Central memory CD4-positive, alpha-beta T cell (primary cell): ENCODE data around the gene ALDH6A1.
A peak's percentile ranks its signal among the peaks of the same experiment; 100 is the strongest.
"Not testable (repeated sequence)": the region's sequence is repeated elsewhere in the genome, so short reads cannot be mapped to it uniquely, and the experiment has no call there.

ENCODE experiments used
- DNase-seq: peaks from one replicate; pipeline ENCODE4 v3.0.0; 2022
- total RNA-seq, 3 experiments: gene quantifications; one replicate each; lab custom pipeline; 2026; lab: John Stamatoyannopoulos, UW

The ALDH6A1 gene
- 6.3 to 42.6 (median 10.2) reads per million in 3 experiments for total RNA-seq

DNA sequence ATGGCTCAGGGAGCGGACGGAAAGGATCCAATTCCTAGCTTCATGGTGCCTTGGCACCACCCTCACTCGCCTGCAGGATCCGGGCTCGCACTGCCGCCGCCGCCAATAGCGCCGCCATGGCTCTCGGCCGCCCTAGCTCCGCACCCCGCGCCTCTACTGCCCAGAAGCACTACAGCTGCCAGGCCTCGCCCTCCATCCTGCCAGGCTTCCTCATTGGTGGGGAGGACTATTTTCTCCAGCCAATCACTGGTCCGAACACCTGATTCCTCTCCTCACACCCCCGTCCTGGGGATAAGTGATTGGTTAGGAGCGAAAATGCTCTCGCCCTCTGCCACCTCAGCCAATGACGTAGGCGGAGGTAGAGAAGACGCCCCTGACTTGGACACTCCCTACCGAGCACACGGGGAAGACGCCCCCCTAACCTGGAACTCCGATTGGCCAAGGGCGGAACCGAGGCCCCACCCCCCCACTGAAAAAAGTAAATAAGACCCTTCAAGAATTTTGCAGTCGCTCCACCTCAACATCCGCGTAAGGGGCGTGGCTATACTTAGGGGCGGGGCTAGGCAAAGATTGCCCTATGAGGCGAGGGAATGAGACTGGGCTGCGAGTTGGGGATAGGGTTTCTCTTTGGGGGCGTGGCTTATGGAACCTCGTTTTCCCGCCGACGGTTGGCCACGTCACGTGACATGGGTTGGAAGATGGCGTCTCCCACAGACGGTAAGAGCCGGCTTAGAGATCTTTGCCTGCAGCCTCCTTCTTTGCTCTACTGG lies at the start of gene ALDH6A1, which contains the start of gene LIN52:
Gene ALDH6A1, minus strand, starts transcription at position 177 of the 770 bp plus-strand sequence. Its CDS starts 59 bp downstream, at position 118.
Gene LIN52, plus strand, starts transcription at position 680 of the 770 bp plus-strand sequence. Its CDS starts 19 bp downstream, at position 699.
- peak; percentile 100 for DNase-seq

DNA sequence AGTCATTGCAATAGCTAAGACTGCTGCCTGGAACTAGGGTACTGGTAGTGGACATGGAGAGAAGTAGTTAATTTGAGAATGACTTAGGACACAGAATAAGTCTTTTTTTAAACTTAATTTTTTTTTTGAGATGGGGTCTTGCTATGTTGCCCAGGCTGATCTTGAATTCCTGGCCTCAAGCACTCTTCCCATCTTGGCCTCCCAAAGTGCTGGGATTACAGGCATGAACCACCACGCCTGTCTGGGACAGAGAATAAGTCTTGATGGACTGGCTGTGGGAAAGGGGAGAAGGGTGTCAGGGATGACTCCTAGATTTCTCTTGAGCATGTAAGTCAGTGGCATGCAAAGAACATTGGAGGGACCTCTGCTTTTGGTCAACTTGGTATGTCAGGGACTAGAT lies 43.4 kb upstream of the ALDH6A1 start:
- no peak for DNase-seq

DNA sequence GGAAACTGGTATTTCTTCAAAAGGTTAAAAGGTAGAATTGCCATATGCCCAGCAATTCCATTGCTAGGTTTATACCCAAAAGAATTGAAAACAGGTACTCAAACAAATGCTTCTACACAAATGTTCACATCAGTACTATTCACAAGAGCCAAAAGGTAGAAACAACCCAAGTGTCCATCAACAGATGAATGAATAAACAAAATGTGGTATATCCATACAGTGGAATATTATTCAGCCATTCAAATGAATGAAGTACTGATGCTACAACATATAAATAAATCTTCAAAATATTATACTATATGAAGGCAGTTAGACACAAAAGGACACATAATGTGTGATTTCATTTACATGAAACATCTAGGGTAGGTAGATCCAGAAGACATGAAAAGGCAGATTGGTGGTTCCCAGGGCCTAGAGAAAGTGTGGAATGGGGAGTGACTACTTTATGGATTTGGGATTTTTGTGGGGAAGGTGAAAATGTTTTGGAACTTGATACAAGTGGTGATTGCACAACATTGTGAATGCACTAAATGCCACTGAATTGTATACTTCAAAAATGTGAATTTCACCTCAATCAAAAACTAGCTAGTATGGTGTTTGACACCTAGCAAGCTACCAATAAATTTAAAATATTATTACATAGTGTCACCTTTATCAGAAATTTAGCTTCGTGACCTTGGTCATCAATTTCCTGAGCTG lies 42.2 kb upstream of the ALDH6A1 start:
- no peak for DNase-seq

DNA sequence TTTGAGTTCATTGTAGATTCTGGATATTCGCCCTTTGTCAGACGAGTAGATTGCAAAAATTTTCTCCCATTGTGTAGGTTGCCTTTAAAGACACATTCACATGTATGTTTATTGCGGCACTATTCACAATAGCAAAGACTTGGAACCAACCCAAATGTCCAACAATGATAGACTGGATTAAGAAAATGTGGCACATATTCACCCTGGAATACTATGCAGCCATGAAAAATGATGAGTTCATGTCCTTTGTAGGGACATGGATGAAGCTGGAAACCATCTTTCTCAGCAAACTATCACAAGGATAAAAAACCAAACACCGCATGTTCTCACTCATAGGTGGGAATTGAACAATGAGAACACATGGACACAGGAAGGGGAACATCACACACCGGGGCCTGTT lies 41.2 kb upstream of the ALDH6A1 start:
- not testable (repeated sequence) for DNase-seq

DNA sequence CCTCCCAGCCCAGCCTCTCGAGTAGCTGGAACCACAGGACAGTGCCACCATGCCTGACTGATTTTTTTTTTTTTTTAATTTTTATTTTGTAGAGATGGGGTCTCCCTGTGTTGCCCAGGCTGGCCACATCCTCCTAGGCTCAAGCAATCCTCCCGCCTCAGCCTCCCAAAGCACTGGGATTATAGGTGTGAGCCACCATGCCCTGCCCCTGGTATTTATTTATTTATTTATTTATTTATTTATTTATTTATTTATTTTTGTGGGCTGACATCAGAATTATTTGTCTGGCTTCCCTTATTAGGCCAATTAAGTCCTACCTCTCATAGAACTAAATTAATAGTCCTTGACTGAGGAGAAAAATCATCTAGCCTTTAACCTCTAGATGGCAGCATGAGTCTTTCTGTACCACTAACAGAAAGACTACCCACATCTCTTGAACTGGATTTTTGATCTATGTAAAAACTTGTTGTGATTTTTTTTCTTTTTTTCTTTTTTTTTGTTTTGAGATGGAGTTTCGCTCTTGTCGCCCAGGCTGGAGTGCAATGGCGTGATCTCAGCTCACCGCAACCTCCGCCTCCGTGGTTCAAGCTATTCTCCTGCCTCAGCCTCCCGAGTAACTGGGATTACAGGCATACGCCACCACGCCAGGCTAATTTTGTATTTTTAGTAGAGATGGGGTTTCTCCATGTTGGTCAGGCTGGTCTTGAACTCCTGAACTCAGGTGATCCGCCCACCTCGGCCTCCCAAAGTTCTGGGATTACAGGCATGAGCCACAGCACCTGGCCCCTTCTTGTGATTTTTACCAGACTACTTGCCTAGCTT lies 27.4 kb upstream of the ALDH6A1 start:
- DNase-seq, result peak; percentile 31

DNA sequence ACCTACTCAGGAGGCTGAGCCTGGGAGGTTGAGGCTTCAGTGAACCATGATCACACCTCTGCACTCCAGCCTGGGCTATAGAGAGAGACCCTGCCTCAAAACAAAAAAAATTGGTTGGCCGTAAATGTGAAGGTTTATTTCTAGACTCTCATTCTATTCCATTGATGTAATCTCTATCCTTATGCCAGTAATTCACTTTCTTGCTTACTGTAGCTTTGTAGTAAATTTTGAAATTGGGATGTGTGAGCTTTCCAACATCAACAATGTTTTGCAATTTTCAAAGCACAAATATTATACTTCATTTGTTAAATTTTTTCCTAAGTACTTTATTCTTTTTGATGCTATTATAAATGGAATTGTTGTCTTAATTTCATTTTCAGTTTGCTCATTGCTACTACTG lies 25.1 kb upstream of the ALDH6A1 start:
- no peak for DNase-seq

DNA sequence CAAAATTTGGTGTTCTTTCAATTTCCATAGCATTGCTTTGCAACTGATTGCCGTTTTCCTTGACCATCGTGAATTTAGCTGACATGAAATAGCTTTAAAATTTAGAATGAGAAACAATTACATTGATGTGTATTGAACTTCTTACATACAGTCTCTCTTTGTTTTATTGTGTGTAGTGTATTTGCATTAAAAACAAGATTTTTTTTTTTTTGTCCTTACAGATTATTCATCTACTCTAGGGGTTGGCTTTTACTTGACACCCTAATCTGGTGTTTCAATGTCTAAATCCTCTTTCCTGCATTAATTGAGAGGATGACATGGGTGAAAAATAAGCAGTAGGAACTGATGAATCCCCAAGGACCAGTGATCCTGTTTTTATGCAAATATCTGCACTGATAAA lies 21.1 kb upstream of the ALDH6A1 start:
- no peak for DNase-seq

DNA sequence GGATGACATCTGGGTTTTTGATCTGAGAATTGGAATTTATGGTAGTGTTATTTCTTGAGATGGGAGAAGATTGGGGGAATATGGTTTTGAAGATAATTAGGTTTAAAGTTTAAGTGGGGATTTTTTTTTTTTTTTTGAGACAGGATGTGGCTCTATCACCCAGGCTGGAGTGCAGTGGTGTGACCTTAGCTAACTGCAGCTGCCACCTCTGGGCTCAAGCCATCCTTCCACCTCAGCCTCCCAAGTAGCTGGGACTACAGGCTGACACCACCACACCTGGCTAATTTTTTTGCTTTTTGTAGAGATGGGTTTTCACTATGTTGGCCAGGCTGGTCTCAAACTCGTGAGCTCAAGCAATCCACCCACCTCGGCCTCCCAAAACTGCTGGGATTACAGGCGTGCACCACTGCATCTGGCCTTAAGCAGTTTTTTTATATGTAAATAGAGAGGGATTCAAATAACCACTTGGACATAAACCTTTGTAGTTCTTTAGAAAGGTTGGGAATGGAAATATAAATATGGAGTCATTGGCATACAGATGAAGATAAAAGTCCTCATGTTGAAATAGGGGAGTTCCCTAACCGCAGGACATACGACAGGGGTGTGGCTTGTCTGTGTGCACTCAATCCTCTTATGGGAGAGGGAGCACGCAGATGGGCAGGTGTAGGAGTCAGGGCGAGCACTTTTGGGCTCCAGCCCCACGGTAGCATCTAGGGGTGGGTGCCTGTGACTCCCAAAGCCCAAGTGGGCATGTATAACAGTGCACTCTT lies 5.2 kb upstream of the ALDH6A1 start:
- no peak for DNase-seq

DNA sequence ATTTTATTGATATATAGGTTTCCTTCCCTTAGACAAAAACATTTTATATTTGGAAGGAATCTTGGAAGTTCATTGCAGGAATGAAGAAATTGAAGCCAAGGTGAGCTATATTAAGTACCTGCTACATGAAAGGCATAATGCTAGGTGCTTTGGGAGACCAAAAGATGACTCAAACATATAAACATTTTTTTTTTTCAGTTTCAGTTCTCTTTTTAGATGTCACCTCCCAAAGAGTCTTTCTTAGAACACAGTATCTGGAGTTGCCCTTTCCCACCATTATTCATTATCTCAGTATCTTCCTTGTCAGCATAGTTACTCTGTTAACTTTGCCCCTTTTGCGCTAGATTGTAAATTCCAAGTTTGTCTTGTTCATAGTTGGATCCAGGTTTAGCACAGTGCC lies 1.6 kb upstream of the ALDH6A1 start:
- no peak for DNase-seq

DNA sequence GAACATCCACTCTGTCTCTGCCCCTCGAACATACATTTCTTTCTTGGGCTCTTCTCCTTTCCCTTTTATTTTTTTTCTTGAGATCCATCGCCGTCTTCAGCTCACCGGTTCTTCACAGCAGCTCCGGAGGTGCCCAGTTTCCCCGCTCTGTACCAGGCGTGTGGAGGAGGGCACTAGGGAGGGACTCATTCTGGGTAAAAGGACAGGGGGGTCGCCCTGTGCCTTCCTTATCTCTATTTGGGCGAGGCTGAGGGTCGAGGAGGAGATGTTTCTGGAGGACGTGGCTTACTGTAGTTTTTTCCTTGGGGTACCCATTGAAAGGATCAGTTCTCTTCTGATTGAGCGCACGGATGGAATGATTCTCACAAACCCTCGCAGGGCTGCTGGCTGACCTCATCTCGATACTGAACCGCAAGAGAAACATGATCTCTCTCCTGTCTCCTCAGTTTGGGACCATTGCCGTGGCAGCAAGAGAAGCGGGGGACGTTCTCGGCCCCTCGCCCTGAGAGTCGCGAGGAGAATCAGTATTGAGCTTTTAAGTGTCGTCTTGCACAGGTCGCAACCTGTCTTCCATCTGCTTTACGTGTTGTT lies 889 bp upstream of the ALDH6A1 start:
- DNase-seq, result peak; percentile 1

DNA sequence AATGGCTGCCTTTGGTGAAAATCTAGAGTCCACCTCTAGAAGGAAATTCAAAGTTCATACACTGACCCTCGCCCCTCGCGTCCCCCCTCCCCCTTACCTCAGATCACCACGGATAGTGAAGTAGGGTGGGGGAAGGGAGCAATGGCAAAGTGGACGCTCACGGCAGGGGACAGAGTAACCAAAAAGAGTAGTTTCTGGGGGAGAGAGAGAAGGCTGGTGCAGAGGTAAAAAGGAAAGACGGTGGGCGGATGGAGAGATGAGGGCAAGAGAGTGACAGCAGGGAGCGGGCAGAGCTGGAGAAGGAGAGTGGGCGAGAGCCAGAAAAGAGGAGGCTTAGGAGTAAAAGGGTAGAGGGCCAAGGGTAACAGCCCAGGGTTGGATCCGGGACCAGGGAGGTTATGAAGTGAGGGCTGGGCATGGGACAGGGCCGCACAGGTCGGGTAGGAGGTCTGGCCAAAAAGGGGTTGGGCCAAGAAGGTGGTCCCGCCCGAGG lies 423 bp downstream of the ALDH6A1 start:
- no peak for DNase-seq

DNA sequence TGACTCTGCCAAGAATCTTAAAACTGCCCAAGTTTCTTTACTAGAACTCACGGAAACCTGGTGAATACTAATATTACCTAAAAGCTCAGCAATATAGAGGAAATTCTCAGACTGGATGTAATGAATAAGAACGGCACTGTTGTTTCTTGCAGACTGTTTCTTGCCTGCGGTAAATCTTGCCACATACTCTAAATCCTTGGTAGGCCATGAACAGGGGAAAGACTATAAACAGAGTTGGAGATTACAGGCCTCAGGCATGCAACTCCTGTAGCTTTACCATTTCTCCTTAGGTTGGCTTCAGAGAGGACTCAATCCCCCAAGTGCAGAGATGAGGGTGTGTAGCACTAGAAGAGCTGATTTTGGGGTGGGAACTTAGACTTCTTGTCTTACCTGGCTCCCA lies 1.1 kb downstream of the ALDH6A1 start:
- DNase-seq, result no peak

DNA sequence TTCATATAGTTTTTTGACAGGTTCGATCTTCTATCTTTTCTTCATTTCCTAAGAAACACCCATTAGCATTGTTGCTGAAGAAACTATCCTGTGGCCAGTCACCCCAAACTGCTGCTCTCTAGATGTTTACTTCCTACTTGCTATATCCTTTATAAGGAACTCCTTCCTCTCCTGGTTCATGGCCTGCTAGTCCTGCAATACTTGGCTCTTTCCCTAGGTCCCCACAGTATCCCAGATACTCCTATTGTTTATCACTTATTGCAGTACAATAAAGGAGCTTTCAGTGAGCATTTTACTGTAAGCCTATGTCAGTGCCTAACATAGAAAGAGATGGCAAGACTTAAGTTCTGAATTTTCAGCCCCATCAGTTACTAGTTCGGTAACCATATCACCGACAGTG lies 2.8 kb downstream of the ALDH6A1 start:
- no peak for DNase-seq

DNA sequence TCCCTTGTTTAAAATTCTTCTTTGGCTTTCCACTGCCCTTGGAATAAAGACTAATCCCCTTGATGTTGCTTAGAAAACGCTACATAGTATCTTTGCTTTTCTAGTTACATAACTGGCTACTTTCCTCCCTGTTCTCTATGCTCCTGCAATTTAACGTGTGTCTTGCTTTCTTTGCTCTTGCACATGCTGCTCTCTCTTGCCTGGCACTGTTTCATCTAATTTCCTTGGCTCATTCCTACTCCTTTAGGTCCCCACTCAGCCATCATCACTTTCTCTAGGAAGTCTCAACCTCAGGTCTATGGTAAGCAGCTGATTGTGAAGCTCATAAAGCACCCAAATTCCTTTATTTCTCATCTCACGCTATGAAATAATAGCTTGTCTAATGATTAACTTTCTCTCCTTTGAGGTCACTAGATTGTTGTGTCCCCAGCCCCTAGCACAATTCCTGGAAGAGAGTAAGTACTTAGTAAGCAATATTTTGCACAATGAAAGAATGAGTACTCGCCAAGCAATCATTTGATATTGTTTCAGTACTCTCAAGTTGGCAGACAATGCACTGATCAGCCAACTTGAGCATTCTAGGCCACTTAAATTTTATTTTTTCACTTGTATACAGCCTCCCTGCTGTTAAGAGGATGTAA lies 3.3 kb downstream of the ALDH6A1 start:
- no peak for DNase-seq

DNA sequence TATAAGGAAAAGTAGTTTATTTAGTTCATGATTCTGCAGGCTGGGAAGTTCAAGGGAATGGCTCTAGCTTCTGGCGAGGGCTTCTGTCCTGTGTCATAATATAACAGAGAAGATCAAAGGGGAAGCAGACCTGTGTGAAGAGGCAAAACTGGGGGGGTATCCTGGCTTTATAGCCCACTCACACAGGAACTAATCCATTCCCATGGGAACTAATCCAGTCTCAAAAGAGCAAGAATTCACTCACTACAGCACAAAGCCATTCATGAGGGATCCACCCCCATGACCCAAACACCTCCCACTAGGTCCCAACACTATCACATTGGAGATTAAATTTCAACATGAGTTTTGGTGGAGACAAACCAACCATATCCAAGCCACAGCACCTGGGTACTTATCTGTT lies 6.9 kb downstream of the ALDH6A1 start:
- no peak for DNase-seq

DNA sequence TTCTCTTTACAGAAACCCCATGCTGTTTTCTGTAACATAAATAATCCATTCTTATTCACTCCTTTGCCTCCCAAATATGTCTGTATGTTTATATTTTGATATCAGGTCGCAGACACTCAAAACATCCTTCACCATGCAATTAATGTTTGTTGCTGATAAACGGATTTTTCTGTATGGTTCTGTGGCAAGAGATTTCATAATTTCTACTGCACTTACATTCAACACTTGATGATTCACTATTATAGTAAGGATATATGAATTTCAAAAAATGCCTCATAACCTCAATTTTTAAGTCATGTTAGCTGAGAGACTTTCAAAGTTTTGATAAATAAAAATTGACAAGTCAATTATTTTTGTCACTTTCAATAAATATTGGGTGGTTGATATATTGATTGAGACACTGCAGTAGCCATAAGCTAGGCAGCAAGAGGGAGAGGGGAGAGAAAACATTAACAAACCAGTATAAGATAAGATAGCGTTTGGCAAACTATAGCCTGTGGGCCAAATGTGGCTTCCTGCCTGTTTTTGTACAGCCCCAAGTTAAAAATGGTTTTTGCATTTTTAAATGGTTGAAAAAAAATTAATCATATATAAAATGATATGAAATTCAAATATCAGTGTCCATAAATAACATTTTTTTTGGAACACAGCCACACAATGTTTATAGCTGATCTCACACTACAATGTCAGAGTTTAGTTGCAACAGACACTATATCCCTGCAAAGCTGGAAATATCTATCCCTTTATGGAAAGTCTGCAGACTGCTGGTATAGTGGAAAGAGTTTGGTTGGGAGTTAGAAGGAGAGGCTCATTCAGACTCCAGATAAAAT lies 18.3 kb downstream of the ALDH6A1 start:
- no peak for DNase-seq

DNA sequence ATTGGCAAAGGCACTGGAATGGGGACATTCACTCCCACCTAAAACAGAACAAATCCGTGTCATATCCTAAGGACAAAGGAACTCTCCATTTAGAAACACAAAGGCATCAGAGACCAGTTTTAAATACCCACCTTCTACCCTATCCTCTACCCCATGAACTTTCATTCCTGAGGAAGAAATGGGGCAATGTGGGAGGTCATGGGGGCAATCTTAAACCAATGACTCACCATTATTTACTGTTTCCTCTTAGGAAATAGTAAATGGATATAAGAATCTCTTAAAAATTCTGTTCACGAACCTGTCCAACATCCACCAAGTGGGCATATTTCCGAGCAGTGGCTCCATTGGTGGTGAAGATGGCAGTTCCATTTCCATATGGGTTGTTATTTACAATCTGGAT lies 19.4 kb downstream of the ALDH6A1 start:
- DNase-seq, result no peak

DNA sequence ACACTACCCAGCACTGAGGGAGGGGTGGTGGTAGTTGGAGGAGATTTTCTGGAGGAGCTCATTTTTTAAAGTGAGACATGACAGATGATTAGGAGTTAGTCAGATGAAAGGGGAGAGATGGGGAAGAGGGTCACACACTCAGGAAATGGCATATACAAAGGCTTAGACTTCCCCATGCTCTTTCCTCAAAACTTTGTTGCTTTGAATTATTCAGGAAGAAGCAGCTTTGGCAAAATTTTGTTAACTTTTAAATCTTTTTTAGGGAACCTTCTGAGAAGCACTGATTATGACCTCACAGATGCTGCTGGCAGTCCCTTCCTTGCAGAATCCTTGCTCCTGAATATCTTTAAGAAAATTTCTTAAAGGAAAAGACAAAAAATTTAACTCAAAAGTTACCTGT lies 19.8 kb downstream of the ALDH6A1 start:
- DNase-seq, result no peak

DNA sequence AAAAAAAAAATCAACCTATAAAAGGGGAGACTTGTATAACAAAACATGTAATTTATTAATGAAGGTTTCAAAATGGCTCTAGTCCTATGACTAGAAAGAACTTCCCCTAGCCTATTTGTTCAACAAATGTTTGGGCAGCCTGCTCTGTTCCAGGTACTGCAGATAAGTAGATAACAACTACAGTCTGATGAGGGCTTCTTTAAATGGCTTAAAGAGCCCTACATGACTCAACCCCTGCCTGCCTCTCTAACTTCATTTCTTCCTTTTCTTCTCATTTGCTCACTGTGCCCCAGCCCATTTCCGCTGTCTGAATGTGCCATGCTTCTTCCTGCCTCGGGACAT lies 21.5 kb downstream of the ALDH6A1 start:
- DNase-seq, result no peak

DNA sequence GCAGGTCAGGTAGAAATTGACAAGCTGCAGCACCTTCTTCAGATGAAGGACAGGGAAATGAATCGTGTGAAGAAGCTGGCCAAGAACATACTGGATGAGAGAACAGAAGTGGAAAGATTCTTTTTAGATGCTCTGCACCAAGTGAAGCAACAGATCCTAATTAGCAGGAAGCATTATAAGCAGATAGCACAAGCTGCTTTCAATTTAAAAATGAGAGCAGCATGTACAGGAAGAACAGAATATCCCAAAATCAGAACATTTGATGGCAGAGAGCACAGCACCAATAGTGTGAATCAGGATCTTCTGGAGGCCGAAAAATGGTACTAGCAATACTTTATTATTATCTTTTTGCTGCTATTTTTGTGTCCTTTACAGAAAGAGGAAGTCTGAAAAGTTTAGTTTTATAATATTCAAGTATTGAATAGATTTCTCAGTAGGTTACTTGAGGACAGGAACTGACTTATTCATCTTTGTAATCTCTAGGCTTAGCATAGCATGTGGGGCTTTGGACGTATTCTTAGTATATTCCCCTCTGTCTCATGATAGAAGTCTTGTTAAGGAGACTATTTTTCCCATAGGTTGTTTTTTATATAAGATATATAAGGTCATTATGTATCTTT lies 34.3 kb downstream of the ALDH6A1 start:
- no peak for DNase-seq
